CD8-positive, alpha-beta memory T cell (primary cell): Measurements from ENCODE around the gene AGPAT4. TPM values are rescaled to one million over a fixed set of nuclear protein-coding genes. Genes with fewer than 3 reads are reported as not detected.

ENCODE experiments used
- CTCF ChIA-PET: fragments of 350-600 bp; sonication (Branson Sonifier 250); formaldehyde crosslinking; loops from one replicate; lab custom pipeline; 2021; ENCODE audit warnings: antibody characterized with exemption; lab: Charles Lee
- POLR2A ChIA-PET: fragments of 350-600 bp; sonication (Branson Sonifier 250); formaldehyde crosslinking; loops from one replicate; lab custom pipeline; 2021; ENCODE audit warnings: antibody characterized with exemption; lab: Charles Lee
- DNase-seq, 5 donors: peaks; one replicate each; pipeline versions ENCODE4 v3.0.0 to v3.0.0-alpha.2; 2020 to 2022; ENCODE audit warnings: mixed read lengths in 1 of 5
- H3K27ac ChIP-seq: one replicate; pipeline ENCODE4 v1.7.0; 2013; ENCODE audit warnings: low read depth, mild to moderate bottlenecking, low read length, moderate library complexity
- H3K27me3 ChIP-seq: 2 replicates; pipeline ENCODE4 v1.7.0; 2013; ENCODE audit warnings: low read length, mild to moderate bottlenecking; ENCODE audit not compliant: insufficient read depth, poor library complexity, severe bottlenecking
- H3K36me3 ChIP-seq: 2 replicates; pipeline ENCODE4 v1.7.0; 2013; ENCODE audit warnings: mild to moderate bottlenecking, low read length, moderate library complexity; ENCODE audit not compliant: insufficient read depth
- H3K4me1 ChIP-seq: 2 replicates; pipeline ENCODE4 v1.7.0; 2013; ENCODE audit warnings: mild to moderate bottlenecking, low read length, moderate library complexity; ENCODE audit not compliant: insufficient read depth
- H3K4me3 ChIP-seq: 2 replicates; pipeline ENCODE4 v1.7.0; 2013; ENCODE audit warnings: mild to moderate bottlenecking, low read length
- H3K9me3 ChIP-seq: 2 replicates; pipeline ENCODE4 v1.7.0; 2013; ENCODE audit warnings: mild to moderate bottlenecking, low read length
- H3K27ac Mint-ChIP-seq, 8 donors: one replicate each; pipeline ENCODE4 v1.8.0; 2020 to 2021; ENCODE audit warnings: mixed read lengths in 8 of 8, mild to moderate bottlenecking in 6 of 8, inconsistent platforms in 3 of 8, moderate library complexity in 3 of 8
- H3K27me3 Mint-ChIP-seq, 2 donors: one replicate each; pipeline ENCODE4 v1.8.0; 2020 to 2021; ENCODE audit warnings: mixed read lengths in 2 of 2, mild to moderate bottlenecking in 1 of 2, moderate library complexity in 1 of 2
- H3K36me3 Mint-ChIP-seq, 3 donors: one replicate each; pipeline ENCODE4 v1.8.0; 2020 to 2021; ENCODE audit warnings: mixed read lengths in 3 of 3, inconsistent platforms in 1 of 3, mild to moderate bottlenecking in 1 of 3
- H3K4me1 Mint-ChIP-seq, 3 donors: one replicate each; pipeline ENCODE4 v1.8.0; 2020 to 2021; ENCODE audit warnings: mixed read lengths in 3 of 3, inconsistent platforms in 1 of 3, mild to moderate bottlenecking in 1 of 3
- H3K4me3 Mint-ChIP-seq, 7 donors: one replicate each; pipeline ENCODE4 v1.8.0; 2020 to 2021; ENCODE audit warnings: mixed read lengths in 7 of 7, mild to moderate bottlenecking in 6 of 7, moderate library complexity in 4 of 7, inconsistent platforms in 2 of 7
- H3K9me3 Mint-ChIP-seq, 5 donors: one replicate each; pipeline ENCODE4 v1.8.0; 2020 to 2022; ENCODE audit warnings: mixed read lengths in 5 of 5, mild to moderate bottlenecking in 3 of 5, moderate library complexity in 2 of 5, inconsistent platforms in 1 of 5
- polyA plus RNA-seq: library from polyadenylated mRNA; unstranded; fragments of 300-500 nt; fragmentation: Illumina TruSeq; gene quantifications from one replicate; pipeline ENCODE4 v1.2.3, GENCODE V29; 2021
- total RNA-seq, 2 experiments: library from RNA; stranded (reverse); gene quantifications; one replicate each; pipeline ENCODE4 v1.2.3, GENCODE V29; 2021

Gene AGPAT4
- total and polyA plus RNA-seq, 3 experiments from 2014 or later: 2.2 to 5.9 (median 2.8) TPM

DNA sequence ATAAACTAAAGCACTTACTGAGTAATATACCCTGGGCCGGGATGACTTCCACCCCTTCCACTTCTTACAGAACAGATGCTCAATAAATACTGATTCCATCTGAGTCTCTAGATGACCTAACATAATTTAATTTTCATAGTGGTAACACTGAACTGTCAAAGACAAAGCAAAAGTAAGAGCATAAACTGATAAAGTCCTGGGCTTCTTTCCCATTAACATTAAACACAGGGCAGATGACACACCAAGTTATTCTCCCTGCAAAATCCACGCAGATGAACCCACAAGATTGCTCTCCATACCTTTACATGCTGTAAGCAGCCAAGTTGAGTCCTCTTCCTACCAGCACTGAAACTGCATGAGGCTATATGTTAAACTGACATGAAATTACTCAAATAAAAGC is 27.1 kb downstream of the AGPAT4 start:
- Mint-ChIP-seq H3K36me3 (peaks cover 1 to 8% (median 5%) of the 10 kb centered on the region in 3 donors), H3K27ac (peak overlapping the region in 4 of 8 donors; percentile 21 to 52 (median 38)), H3K9me3 (no peaks in the 10 kb centered on the region), H3K27me3 (peaks cover 0 to 3% of the 10 kb centered on the region in 2 donors), H3K4me1 (peaks cover 6 to 12% (median 6%) of the 10 kb centered on the region in 3 donors), H3K4me3 (no peak overlapping the region)
- Histone ChIP-seq H3K4me1 (no peaks in the 10 kb centered on the region), H3K27me3 (no peaks in the 10 kb centered on the region), H3K4me3 (no peak overlapping the region), H3K27ac (no peak overlapping the region), H3K36me3 (no peaks in the 10 kb centered on the region), H3K9me3 (no peaks in the 10 kb centered on the region)
- ChIA-PET CTCF (no interaction called here), POLR2A (no interaction called here)
- no peak for DNase-seq

DNA sequence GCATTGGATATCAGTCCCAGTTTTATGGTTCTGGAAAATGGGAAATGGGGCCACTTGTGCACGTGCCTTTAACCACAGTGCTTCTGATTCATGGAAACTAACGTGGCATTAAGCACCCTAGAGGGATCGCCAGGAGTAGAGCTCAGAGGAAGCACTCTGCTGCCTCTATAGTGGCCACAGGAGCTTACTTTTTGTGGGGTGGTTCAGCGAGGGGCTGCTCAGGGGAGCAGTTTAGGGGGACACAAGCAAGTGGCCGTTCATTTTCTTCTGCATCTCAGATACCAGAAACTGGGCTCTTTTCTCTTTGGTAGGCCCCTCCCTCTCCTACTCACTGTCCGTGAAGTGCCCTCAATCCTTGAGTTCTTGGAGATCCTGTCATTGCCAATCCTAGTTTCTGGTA is 28.5 kb downstream of the AGPAT4 start:
- POLR2A ChIA-PET: no interaction called here
- Histone ChIP-seq H3K4me1 (no peaks in the 10 kb centered on the region), H3K36me3 (no peaks in the 10 kb centered on the region), H3K9me3 (no peaks in the 10 kb centered on the region), H3K4me3 (no peak overlapping the region), H3K27ac (no peak overlapping the region), H3K27me3 (no peaks in the 10 kb centered on the region)
- no peaks in the 10 kb centered on the region for H3K9me3 Mint-ChIP-seq
- peak overlapping the region in 4 of 8 donors; percentile 12 to 66 (median 34) for H3K27ac Mint-ChIP-seq
- CTCF ChIA-PET: no interaction called here
- H3K4me3 Mint-ChIP-seq: no peak overlapping the region
- DNase-seq: no peak
- H3K36me3 Mint-ChIP-seq: peaks cover 1 to 8% (median 5%) of the 10 kb centered on the region in 3 donors
- peaks cover 0 to 3% of the 10 kb centered on the region in 2 donors for H3K27me3 Mint-ChIP-seq
- H3K4me1 Mint-ChIP-seq: peaks cover 6 to 12% (median 6%) of the 10 kb centered on the region in 3 donors

DNA sequence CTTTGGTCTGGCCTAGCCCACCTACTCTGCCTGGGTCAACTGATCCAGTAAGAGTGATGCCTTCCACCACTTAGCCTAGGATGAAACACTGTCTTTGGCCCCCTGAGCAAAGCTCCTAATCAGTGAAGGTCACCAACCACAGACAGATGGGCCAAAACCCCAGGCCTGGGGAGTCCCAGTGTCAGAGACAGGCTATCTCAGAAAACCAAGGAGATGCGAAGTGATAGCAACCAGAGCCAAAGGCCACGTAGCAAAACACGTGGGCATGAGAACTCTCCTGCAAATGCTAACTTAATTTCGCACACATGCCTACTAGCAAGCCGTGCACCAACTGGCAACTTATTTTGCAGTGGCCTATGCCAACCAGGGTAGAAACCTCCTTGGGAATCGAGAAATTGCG is 29.1 kb downstream of the AGPAT4 start:
- H3K4me1 Mint-ChIP-seq: peaks cover 6 to 12% (median 6%) of the 10 kb centered on the region in 3 donors
- POLR2A ChIA-PET: no interaction called here
- no peak for DNase-seq

GRCh38 chr6:161242779-161243693 is 30.8 kb downstream of the AGPAT4 start:
- POLR2A ChIA-PET: no interaction called here
- no peak overlapping the region for H3K27ac ChIP-seq
- Mint-ChIP-seq H3K9me3 (no peaks in the 10 kb centered on the region), H3K4me1 (peaks cover 6 to 12% (median 6%) of the 10 kb centered on the region in 3 donors), H3K4me3 (peak overlapping the region in 6 of 7 donors; percentile 1 to 69 (median 56)), H3K36me3 (peaks cover 1 to 8% (median 5%) of the 10 kb centered on the region in 3 donors), H3K27ac (peak overlapping the region; percentile 4 to 96 (median 89)), H3K27me3 (peaks cover 0 to 3% of the 10 kb centered on the region in 2 donors)
- peak; percentile 29 to 72 (median 63) for DNase-seq
- H3K4me3 ChIP-seq: no peak overlapping the region
- no peaks in the 10 kb centered on the region for H3K4me1 ChIP-seq
- no peaks in the 10 kb centered on the region for H3K9me3 ChIP-seq
- CTCF ChIA-PET: interaction anchor here (1.1 to 1.6 kb wide), 2 partner anchors 9 to 16 kb away, joined by 4 to 5 read pairs; no protein-coding TSS in a partner anchor
- no peaks in the 10 kb centered on the region for H3K36me3 ChIP-seq
- no peaks in the 10 kb centered on the region for H3K27me3 ChIP-seq

More for the DNA sequence above, 29.1 kb downstream of the AGPAT4 start:
- CTCF ChIA-PET: no interaction called here
- Histone ChIP-seq H3K4me3 (no peak overlapping the region), H3K27ac (no peak overlapping the region), H3K4me1 (no peaks in the 10 kb centered on the region), H3K27me3 (no peaks in the 10 kb centered on the region), H3K36me3 (no peaks in the 10 kb centered on the region), H3K9me3 (no peaks in the 10 kb centered on the region)
- H3K9me3 Mint-ChIP-seq: no peaks in the 10 kb centered on the region
- H3K27me3 Mint-ChIP-seq: peaks cover 0 to 3% of the 10 kb centered on the region in 2 donors
- H3K36me3 Mint-ChIP-seq: peaks cover 1 to 5% (median 5%) of the 10 kb centered on the region in 3 donors
- H3K4me3 Mint-ChIP-seq: no peak overlapping the region
- H3K27ac Mint-ChIP-seq: peak overlapping the region in 4 of 8 donors; percentile 5 to 66 (median 24)

DNA sequence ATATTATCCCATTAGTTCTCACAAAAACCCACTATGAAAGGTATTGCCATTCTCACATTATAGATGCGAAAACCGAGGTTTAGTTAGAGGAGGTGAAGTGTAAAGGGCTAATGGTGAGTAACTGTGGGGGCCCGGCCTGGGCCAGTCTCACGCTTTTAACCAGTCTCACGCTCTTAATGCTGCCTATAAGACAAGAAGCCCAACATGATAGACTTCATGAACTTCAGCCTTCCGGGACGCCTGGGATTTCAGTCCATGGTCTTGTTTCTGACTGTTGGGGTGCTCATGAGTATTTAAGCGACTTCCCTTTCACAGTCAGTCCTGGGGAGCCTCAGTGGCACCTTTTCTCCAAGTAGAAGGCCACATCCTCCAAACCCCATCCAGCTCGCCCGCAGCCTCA is 31.7 kb downstream of the AGPAT4 start:
- H3K27me3 ChIP-seq: no peaks in the 10 kb centered on the region
- Mint-ChIP-seq H3K36me3 (peaks cover 1 to 8% (median 5%) of the 10 kb centered on the region in 3 donors), H3K9me3 (no peaks in the 10 kb centered on the region), H3K4me1 (peaks cover 5 to 12% (median 6%) of the 10 kb centered on the region in 3 donors), H3K27ac (peak overlapping the region in 4 of 8 donors; percentile 44 to 78 (median 68)), H3K4me3 (peak overlapping the region in 1 of 7 donors; percentile 49), H3K27me3 (peaks cover 0 to 3% of the 10 kb centered on the region in 2 donors)
- no peaks in the 10 kb centered on the region for H3K4me1 ChIP-seq
- H3K36me3 ChIP-seq: no peaks in the 10 kb centered on the region
- no peaks in the 10 kb centered on the region for H3K9me3 ChIP-seq
- ChIA-PET CTCF (interaction anchor here (1.1 to 1.6 kb wide), 2 partner anchors 10 to 16 kb away, joined by 4 to 5 read pairs; no protein-coding TSS in a partner anchor), POLR2A (no interaction called here)
- no peak overlapping the region for H3K27ac ChIP-seq
- DNase-seq: peak in 1 of 5 donors; percentile 4
- H3K4me3 ChIP-seq: no peak overlapping the region

GRCh38 chr6:161239001-161239400 is 34.9 kb downstream of the AGPAT4 start:
- H3K36me3 Mint-ChIP-seq: peaks cover 0 to 5% (median 2%) of the 10 kb centered on the region in 3 donors
- peaks cover 0 to 3% of the 10 kb centered on the region in 2 donors for H3K27me3 Mint-ChIP-seq
- Histone ChIP-seq H3K27ac (no peak overlapping the region), H3K36me3 (no peaks in the 10 kb centered on the region), H3K9me3 (no peaks in the 10 kb centered on the region), H3K4me1 (no peaks in the 10 kb centered on the region), H3K27me3 (no peaks in the 10 kb centered on the region), H3K4me3 (no peak overlapping the region)
- ChIA-PET CTCF (no interaction called here), POLR2A (no interaction called here)
- H3K4me1 Mint-ChIP-seq: peaks cover 5 to 12% (median 6%) of the 10 kb centered on the region in 3 donors
- H3K4me3 Mint-ChIP-seq: no peak overlapping the region
- peak overlapping the region in 1 of 8 donors; percentile 29 for H3K27ac Mint-ChIP-seq
- no peaks in the 10 kb centered on the region for H3K9me3 Mint-ChIP-seq
- DNase-seq: no peak

DNA sequence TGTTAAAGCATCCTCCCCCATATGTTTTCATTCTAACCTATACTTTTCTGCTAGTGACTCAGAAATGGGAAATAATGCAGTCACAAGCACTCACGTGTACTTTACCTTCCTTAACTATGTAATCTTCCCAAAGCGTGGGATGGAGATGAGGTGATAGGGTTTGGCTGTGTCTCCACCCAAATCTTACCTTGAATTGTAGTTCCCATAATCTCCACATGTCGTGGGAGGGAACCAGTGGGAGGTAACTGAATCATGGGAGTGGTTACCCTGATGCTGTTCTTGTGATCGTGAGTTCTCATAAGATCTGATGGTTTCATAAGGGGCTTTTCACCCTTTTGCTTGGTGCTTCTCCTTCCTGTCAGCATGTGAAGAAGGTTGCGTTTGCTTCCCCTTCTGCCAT is 35.4 kb downstream of the AGPAT4 start:
- Mint-ChIP-seq H3K27ac (peak overlapping the region in 3 of 8 donors; percentile 24 to 60 (median 52)), H3K36me3 (peaks cover 0 to 5% (median 2%) of the 10 kb centered on the region in 3 donors), H3K4me1 (peaks cover 2 to 7% (median 3%) of the 10 kb centered on the region in 3 donors), H3K9me3 (no peaks in the 10 kb centered on the region), H3K27me3 (peaks cover 0 to 3% of the 10 kb centered on the region in 2 donors), H3K4me3 (no peak overlapping the region)
- ChIA-PET POLR2A (no interaction called here), CTCF (no interaction called here)
- H3K4me3 ChIP-seq: no peak overlapping the region
- no peaks in the 10 kb centered on the region for H3K4me1 ChIP-seq
- no peaks in the 10 kb centered on the region for H3K27me3 ChIP-seq
- H3K27ac ChIP-seq: no peak overlapping the region
- H3K36me3 ChIP-seq: no peaks in the 10 kb centered on the region
- no peak for DNase-seq
- no peaks in the 10 kb centered on the region for H3K9me3 ChIP-seq

- H3K36me3 ChIP-seq: no peaks in the 10 kb centered on the region
- no peak overlapping the region for H3K27ac Mint-ChIP-seq
- no peak for DNase-seq
- no peak overlapping the region for H3K4me3 Mint-ChIP-seq
- peaks cover 0 to 5% (median 1%) of the 10 kb centered on the region in 3 donors for H3K4me1 Mint-ChIP-seq
- H3K9me3 Mint-ChIP-seq: no peaks in the 10 kb centered on the region
- no peaks in the 10 kb centered on the region for H3K27me3 ChIP-seq
- H3K9me3 ChIP-seq: no peaks in the 10 kb centered on the region
- H3K27ac ChIP-seq: no peak overlapping the region
- no peaks in the 10 kb centered on the region for H3K4me1 ChIP-seq
- POLR2A ChIA-PET: no interaction called here
- peaks cover 0 to 1% of the 10 kb centered on the region in 2 donors for H3K27me3 Mint-ChIP-seq
- no peak overlapping the region for H3K4me3 ChIP-seq
- CTCF ChIA-PET: no interaction called here
- peaks cover 0 to 5% (median 3%) of the 10 kb centered on the region in 3 donors for H3K36me3 Mint-ChIP-seq
Observed at GRCh38 chr6:161238081-161238480, 35.8 kb downstream of the AGPAT4 start.
